ENCODE measurements around the gene TMED5. TPM values are rescaled to one million over a fixed set of nuclear protein-coding genes. Genes with fewer than 3 reads are reported as not detected.

Gene TMED5
- total RNA-seq, 1 experiment from 2014 or later = 51.0 TPM

GRCh38 chr1:93107395-93107794 is 72.8 kb downstream of the TMED5 start:
- H3K79me2 ChIP-seq (ENCODE audit: low read depth) = peaks cover 92% of the 10 kb centered on the region
- H3K27ac ChIP-seq = no peak overlapping the region
- H4K20me1 ChIP-seq (ENCODE audit: insufficient read depth) = 0 out of 2 replicates have a peak, but pooled peaks cover 20% of the 10 kb centered on the region
- no TSS peak for BruUV-seq (replicated peaks)
- DNase-seq = no peak
- H3K4me2 ChIP-seq = no peak overlapping the region
- intact Hi-C loops (cut with micrococcal nuclease; ENCODE audit: unreplicated experiment) = no loop called here
- H2AFZ ChIP-seq = no peak overlapping the region
- peaks cover 46% of the 10 kb centered on the region for H3K36me3 ChIP-seq (ENCODE audit: low read depth)
- H3K9me3 ChIP-seq (ENCODE audit: insufficient read depth, low read depth) = peaks cover 12% of the 10 kb centered on the region; the same call in 1 of the 2 replicates
- H3K4me1 ChIP-seq (replicated peaks; ENCODE audit: insufficient read depth) = no peaks in the 10 kb centered on the region
- POLR2A ChIA-PET (ENCODE audit: unreplicated experiment) = no interaction called here
- TF ChIP-seq EZH2 (IDR thresholded peaks at IDR 0.05; ENCODE audit: low read depth) = no peak
- TF ChIP-seq CTCF (conservative IDR thresholded peaks at IDR 0.05) = no peak
- H3K4me3 ChIP-seq = no peak overlapping the region
- CTCF ChIA-PET = interaction anchor here (0.6 kb wide), 1 partner anchor 197 kb away, joined by 3 read pairs; no protein-coding TSS in a partner anchor
- H3K9me2 ChIP-seq (ENCODE audit: insufficient read depth) = no peaks in the 10 kb centered on the region
- H3K27me3 ChIP-seq (ENCODE audit: insufficient read depth, low read depth) = no peaks in the 10 kb centered on the region
- H3F3A ChIP-seq (ENCODE audit: insufficient read depth, low read depth) = peaks cover 4% of the 10 kb centered on the region; the same call in 1 of the 2 replicates

GRCh38 chr1:93106226-93106625 is 74.0 kb downstream of the TMED5 start:
- no peak overlapping the region for H2AFZ ChIP-seq
- H3K27ac ChIP-seq = no peak overlapping the region
- no peak for DNase-seq
- peaks cover 4% of the 10 kb centered on the region; the same call in 1 of the 2 replicates for H3F3A ChIP-seq (ENCODE audit: insufficient read depth, low read depth)
- peaks cover 12% of the 10 kb centered on the region; the same call in 1 of the 2 replicates for H3K9me3 ChIP-seq (ENCODE audit: insufficient read depth, low read depth)
- peaks cover 92% of the 10 kb centered on the region for H3K79me2 ChIP-seq (ENCODE audit: low read depth)
- no peak overlapping the region for H3K4me3 ChIP-seq
- peaks cover 45% of the 10 kb centered on the region for H3K36me3 ChIP-seq (ENCODE audit: low read depth)
- no peak overlapping the region for H3K4me2 ChIP-seq
- POLR2A ChIA-PET (ENCODE audit: unreplicated experiment) = no interaction called here
- H3K27me3 ChIP-seq (ENCODE audit: insufficient read depth, low read depth) = no peaks in the 10 kb centered on the region
- H3K9me2 ChIP-seq (ENCODE audit: insufficient read depth) = no peaks in the 10 kb centered on the region
- CTCF ChIA-PET = interaction anchor here (0.7 kb wide), 1 partner anchor 1110 kb away, joined by 5 read pairs; no protein-coding TSS in a partner anchor
- no peak for TF ChIP-seq CTCF (conservative IDR thresholded peaks at IDR 0.05)
- TF ChIP-seq EZH2 (IDR thresholded peaks at IDR 0.05; ENCODE audit: low read depth) = no peak
- intact Hi-C loops (cut with micrococcal nuclease; ENCODE audit: unreplicated experiment) = no loop called here
- BruUV-seq (replicated peaks) = no TSS peak
- no peaks in the 10 kb centered on the region for H3K4me1 ChIP-seq (replicated peaks; ENCODE audit: insufficient read depth)
- H4K20me1 ChIP-seq (ENCODE audit: insufficient read depth) = 0 out of 2 replicates have a peak, but pooled peaks cover 30% of the 10 kb centered on the region

GRCh38 chr1:93102142-93102541 is 78.1 kb downstream of the TMED5 start:
- no peak overlapping the region for H3K27ac ChIP-seq
- H4K20me1 ChIP-seq (ENCODE audit: insufficient read depth) = peaks cover 51% of the 10 kb centered on the region
- DNase-seq = no peak
- ChIA-PET CTCF (interaction anchor here (1.0 kb wide), 1 partner anchor 242 kb away, joined by 3 read pairs; no protein-coding TSS in a partner anchor), POLR2A (ENCODE audit: unreplicated experiment) (no interaction called here)
- H3K27me3 ChIP-seq (ENCODE audit: insufficient read depth, low read depth) = no peaks in the 10 kb centered on the region
- no peak overlapping the region for H3K4me3 ChIP-seq
- no peaks in the 10 kb centered on the region for H3K9me2 ChIP-seq (ENCODE audit: insufficient read depth)
- H3K9me3 ChIP-seq (ENCODE audit: insufficient read depth, low read depth) = peaks cover 8% of the 10 kb centered on the region; the same call in 1 of the 2 replicates
- H3K4me2 ChIP-seq = no peak overlapping the region
- no peak overlapping the region for H2AFZ ChIP-seq
- intact Hi-C loops (cut with micrococcal nuclease; ENCODE audit: unreplicated experiment) = no loop called here
- TF ChIP-seq CTCF (conservative IDR thresholded peaks at IDR 0.05) (no peak), EZH2 (IDR thresholded peaks at IDR 0.05; ENCODE audit: low read depth) (no peak)
- peaks cover 92% of the 10 kb centered on the region for H3K79me2 ChIP-seq (ENCODE audit: low read depth)
- no TSS peak for BruUV-seq (replicated peaks)
- no peaks in the 10 kb centered on the region for H3K4me1 ChIP-seq (replicated peaks; ENCODE audit: insufficient read depth)
- H3K36me3 ChIP-seq (ENCODE audit: low read depth) = peaks cover 30% of the 10 kb centered on the region
- H3F3A ChIP-seq (ENCODE audit: insufficient read depth, low read depth) = peaks cover 4% of the 10 kb centered on the region; the same call in 1 of the 2 replicates

Other genes starting within 250 kb of the TMED5 start
- gene DIPK1A, start 219.0 kb downstream of the TMED5 start, total RNA-seq (2021) = 10.5 and 11.2 TPM in 2 replicates
- gene MTF2, start 101.1 kb downstream of the TMED5 start, total RNA-seq (2021) = 31.7 and 38.6 TPM in 2 replicates
- gene CCDC18, start 311 bp upstream of the TMED5 start, total RNA-seq (2021) = 14.1 and 15.4 TPM in 2 replicates
- 33.6 and 37.8 TPM in 2 replicates for gene DR1, start 165.5 kb upstream of the TMED5 start, total RNA-seq (2021)

All from PC-9 (cell line).